Common myeloid progenitor, CD34-positive (primary cell): Measurements from ENCODE around the gene TNFSF10.

ENCODE experiments used
- CTCF ChIA-PET: fragments of 350-600 bp; sonication (Branson Sonifier 250); formaldehyde crosslinking; loops from one replicate; lab custom pipeline; 2021; ENCODE audit warnings: antibody characterized with exemption; lab: Charles Lee
- POLR2A ChIA-PET: fragments of 350-600 bp; sonication (Branson Sonifier 250); formaldehyde crosslinking; loops from one replicate; lab custom pipeline; 2021; ENCODE audit warnings: antibody characterized with exemption; lab: Charles Lee
- DNase-seq, 3 donors: peaks; one replicate each; pipeline versions ENCODE4 v3.0.0 to v3.0.0-alpha.2; 2013
- H3K27ac ChIP-seq, 2 experiments: 1 replicate in 1 of 2; 2 replicates in 1 of 2; pipeline ENCODE4 v1.7.0; 2013; ENCODE audit warnings: inconsistent platforms in 2 of 2, low read length in 2 of 2, mild to moderate bottlenecking in 2 of 2, low read depth in 1 of 2, moderate library complexity in 1 of 2; ENCODE audit not compliant: severe bottlenecking in 2 of 2, insufficient read depth in 1 of 2, poor library complexity in 1 of 2
- H3K27me3 ChIP-seq, 5 experiments: replicated peaks in 2 of 5; 1 replicate in 3 of 5; 2 replicates in 2 of 5; pipeline versions ENCODE4 v1.6.1 to v1.7.0; 2013; ENCODE audit warnings: low read length in 4 of 5, mild to moderate bottlenecking in 2 of 5, moderate library complexity in 2 of 5, inconsistent platforms in 1 of 5; ENCODE audit not compliant: insufficient read depth in 5 of 5, control insufficient read depth in 4 of 5
- H3K36me3 ChIP-seq, 4 experiments: 1 replicate in 2 of 4; 2 replicates in 2 of 4; pipeline versions ENCODE4 v1.6.1 to v1.7.0; 2013; ENCODE audit warnings: low read length in 3 of 4, control low read depth in 1 of 4, mild to moderate bottlenecking in 1 of 4; ENCODE audit not compliant: control insufficient read depth in 4 of 4, insufficient read depth in 4 of 4
- H3K4me1 ChIP-seq, 4 experiments: 1 replicate in 3 of 4; 2 replicates in 1 of 4; pipeline versions ENCODE4 v1.6.1 to v1.7.1; 2013; ENCODE audit warnings: low read length in 3 of 4, mild to moderate bottlenecking in 3 of 4, control low read depth in 1 of 4, inconsistent platforms in 1 of 4, moderate library complexity in 1 of 4; ENCODE audit not compliant: control insufficient read depth in 4 of 4, insufficient read depth in 4 of 4; ENCODE audit errors: control extremely low read depth in 1 of 4
- H3K4me3 ChIP-seq, 7 experiments: 1 replicate in 4 of 7; 2 replicates in 3 of 7; pipeline versions ENCODE4 v1.5.1 to v1.7.0; 2013; ENCODE audit warnings: mild to moderate bottlenecking in 7 of 7, low read length in 6 of 7, moderate library complexity in 6 of 7, inconsistent platforms in 2 of 7, low read depth in 2 of 7, control low read depth in 1 of 7; ENCODE audit not compliant: insufficient read depth in 4 of 7, control insufficient read depth in 1 of 7; ENCODE audit errors: extremely low read depth in 1 of 7
- H3K9me3 ChIP-seq, 5 experiments: 1 replicate in 4 of 5; 2 replicates in 1 of 5; pipeline versions ENCODE4 v1.6.1 to v1.7.1; 2013; ENCODE audit warnings: low read length in 4 of 5, mild to moderate bottlenecking in 2 of 5, inconsistent platforms in 1 of 5, low read depth in 1 of 5, moderate library complexity in 1 of 5; ENCODE audit not compliant: control insufficient read depth in 4 of 5, insufficient read depth in 2 of 5; ENCODE audit errors: control extremely low read depth in 1 of 5
- WGBS: methylation state at CpG from one replicate; pipeline ENCODE4 v1.1.5; 2013; ENCODE audit not compliant: insufficient coverage; 5-methylcytosine and 5-hydroxymethylcytosine counted together

Gene TNFSF10

GRCh38 chr3:172464306-172464705 lies 58.9 kb downstream of the TNFSF10 start:
- Histone ChIP-seq H3K9me3 (no peaks in the 10 kb centered on the region), H3K4me3 (no peak overlapping the region), H3K4me1 (no peaks in the 10 kb centered on the region), H3K36me3 (no peaks in the 10 kb centered on the region), H3K27me3 (no peaks in the 10 kb centered on the region), H3K27ac (no peak overlapping the region)
- WGBS: no CpG with 5 or more reads among the region's 6 CpGs
- ChIA-PET POLR2A (interaction anchor here (0.6 kb wide), 1 partner anchor 40 kb away, joined by 3 read pairs; no protein-coding TSS in a partner anchor), CTCF (interaction anchor here (0.9 to 1.1 kb wide), 3 partner anchors 10 to 132 kb away, joined by 3 read pairs; no protein-coding TSS in a partner anchor)
- DNase-seq: no peak

DNA sequence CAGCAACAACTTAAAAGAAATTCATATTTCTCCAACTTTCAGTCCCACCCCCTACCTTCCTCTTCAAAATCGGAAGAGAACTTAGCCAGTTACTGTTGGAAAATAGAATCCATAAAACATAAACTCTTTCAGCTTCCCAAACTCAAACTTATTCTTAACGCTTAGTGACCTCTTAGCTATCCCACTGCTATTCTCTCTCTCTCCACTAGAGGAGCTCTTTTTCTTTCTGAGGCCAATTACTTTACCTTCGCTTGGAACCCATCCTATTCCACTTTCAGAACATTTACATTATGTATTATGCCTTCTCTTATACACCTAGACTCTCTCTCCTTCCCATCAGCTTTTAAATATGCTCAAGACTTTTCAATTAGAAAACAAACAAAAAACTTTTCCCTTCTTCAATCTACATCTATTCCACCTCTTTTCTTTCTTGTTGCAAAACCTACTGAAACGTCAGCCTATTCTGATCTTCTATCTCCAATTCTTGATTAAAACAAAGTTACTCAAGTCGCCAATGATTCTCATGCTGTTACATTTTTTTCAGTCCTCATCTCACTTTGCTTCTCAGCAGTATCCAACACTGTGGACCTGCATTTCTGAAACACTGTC lies 61.6 kb downstream of the TNFSF10 start:
- no peak overlapping the region for H3K27ac ChIP-seq
- no peaks in the 10 kb centered on the region for H3K36me3 ChIP-seq
- H3K4me3 ChIP-seq: no peak overlapping the region
- peak; percentile 39 to 57 (median 46) for DNase-seq
- ChIA-PET POLR2A (interaction anchor here (0.6 kb wide), 2 partner anchors 242 to 1386 kb away, joined by 3 to 4 read pairs; no protein-coding TSS in a partner anchor), CTCF (interaction anchor here (0.5 to 2.9 kb wide), 12 partner anchors 9 to 197 kb away, joined by 3 to 24 read pairs (median 4); no protein-coding TSS in a partner anchor)
- H3K9me3 ChIP-seq: no peaks in the 10 kb centered on the region
- H3K4me1 ChIP-seq: no peaks in the 10 kb centered on the region
- H3K27me3 ChIP-seq: no peaks in the 10 kb centered on the region
- 40% methylated on average over 5 of the region's 5 CpGs for WGBS

GRCh38 chr3:172456404-172456803 lies 66.8 kb downstream of the TNFSF10 start:
- DNase-seq: no peak

More at GRCh38 chr3:172456404-172456803, 66.8 kb downstream of the TNFSF10 start:
- ChIA-PET POLR2A (no interaction called here), CTCF (no interaction called here)
- Histone ChIP-seq H3K4me3 (no peak overlapping the region), H3K9me3 (no peaks in the 10 kb centered on the region), H3K27ac (no peak overlapping the region), H3K27me3 (peaks cover 3 to 21% (median 7%) of the 10 kb centered on the region in 5 experiments), H3K4me1 (no peaks in the 10 kb centered on the region), H3K36me3 (no peaks in the 10 kb centered on the region)
- 95% methylated on average over 2 of the region's 3 CpGs for WGBS
